Type B pancreatic cell (in vitro differentiated cells): ENCODE results near the gene FGFR2. TPM values are rescaled to one million over a fixed set of nuclear protein-coding genes. Genes with fewer than 3 reads are reported as not detected.
A peak's percentile ranks its signal among the peaks of the same experiment; 100 is the strongest.

Experiments used
- DNase-seq: peaks from one replicate; pipeline ENCODE4 v3.0.0; 2021; ENCODE audit warnings: mixed read lengths; ENCODE audit not compliant: unreplicated experiment; ENCODE audit errors: extremely low spot score
- H3K27ac Mint-ChIP-seq: 2 replicates; pipeline ENCODE4 v1.8.0; 2021; ENCODE audit warnings: mild to moderate bottlenecking, mixed read lengths
- H3K27me3 Mint-ChIP-seq: 2 replicates; pipeline ENCODE4 v1.8.0; 2021; ENCODE audit warnings: mixed read lengths
- H3K36me3 Mint-ChIP-seq: 2 replicates; pipeline ENCODE4 v1.8.0; 2021; ENCODE audit warnings: mixed read lengths
- H3K4me1 Mint-ChIP-seq: one replicate; pipeline ENCODE4 v1.8.0; 2021; ENCODE audit warnings: mixed read lengths; ENCODE audit not compliant: unreplicated experiment
- H3K4me3 Mint-ChIP-seq: 2 replicates; pipeline ENCODE4 v1.8.0; 2021; ENCODE audit warnings: mild to moderate bottlenecking, mixed read lengths
- H3K9me3 Mint-ChIP-seq: 2 replicates; pipeline ENCODE4 v1.8.0; 2021; ENCODE audit warnings: mixed read lengths
- total RNA-seq: library from RNA; stranded (reverse); gene quantifications from 2 replicates; pipeline ENCODE4 v1.2.1, GENCODE V29; 2021; ENCODE audit warnings: low replicate concordance
- TF ChIP-seq, protein P1 (sequence below): fragments of 200-600 bp; sonication (generic); conservative IDR thresholded peaks from 2 replicates; pipeline ENCODE4 v1.5.0; 2021; ENCODE audit warnings: antibody characterized with exemption, mild to moderate bottlenecking

The FGFR2 gene
- total RNA-seq, 1 donor from 2014 or later = 173 TPM

DNA sequence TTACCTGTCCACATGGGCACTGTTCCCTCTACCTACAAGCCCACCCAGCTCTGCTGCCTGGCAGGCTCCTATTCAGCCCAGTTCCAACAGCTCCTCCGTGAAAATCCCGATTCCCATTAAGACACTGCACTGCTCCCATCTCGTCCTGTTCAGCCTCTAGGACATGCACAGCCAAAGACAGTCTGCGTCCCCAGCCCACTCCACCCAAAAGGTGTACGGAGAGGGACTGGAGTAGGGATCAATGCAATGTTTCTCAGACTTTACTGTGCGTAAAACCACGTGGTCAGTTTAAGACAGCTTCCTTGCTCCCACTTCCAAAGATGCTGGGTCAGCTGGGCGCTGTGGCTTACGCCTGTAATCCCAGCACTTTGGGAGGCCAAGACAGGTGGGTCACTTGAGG is 19.9 kb downstream of the FGFR2 start:
- Mint-ChIP-seq H3K27ac (peak overlapping the region; percentile 67), H3K27me3 (no peaks in the 10 kb centered on the region), H3K36me3 (peaks cover 34% of the 10 kb centered on the region), H3K4me3 (peak overlapping the region; percentile 37), H3K9me3 (peaks cover 4% of the 10 kb centered on the region), H3K4me1 (peaks cover 64% of the 10 kb centered on the region)
- no peak for DNase-seq
- TF ChIP-seq, protein P1, sequence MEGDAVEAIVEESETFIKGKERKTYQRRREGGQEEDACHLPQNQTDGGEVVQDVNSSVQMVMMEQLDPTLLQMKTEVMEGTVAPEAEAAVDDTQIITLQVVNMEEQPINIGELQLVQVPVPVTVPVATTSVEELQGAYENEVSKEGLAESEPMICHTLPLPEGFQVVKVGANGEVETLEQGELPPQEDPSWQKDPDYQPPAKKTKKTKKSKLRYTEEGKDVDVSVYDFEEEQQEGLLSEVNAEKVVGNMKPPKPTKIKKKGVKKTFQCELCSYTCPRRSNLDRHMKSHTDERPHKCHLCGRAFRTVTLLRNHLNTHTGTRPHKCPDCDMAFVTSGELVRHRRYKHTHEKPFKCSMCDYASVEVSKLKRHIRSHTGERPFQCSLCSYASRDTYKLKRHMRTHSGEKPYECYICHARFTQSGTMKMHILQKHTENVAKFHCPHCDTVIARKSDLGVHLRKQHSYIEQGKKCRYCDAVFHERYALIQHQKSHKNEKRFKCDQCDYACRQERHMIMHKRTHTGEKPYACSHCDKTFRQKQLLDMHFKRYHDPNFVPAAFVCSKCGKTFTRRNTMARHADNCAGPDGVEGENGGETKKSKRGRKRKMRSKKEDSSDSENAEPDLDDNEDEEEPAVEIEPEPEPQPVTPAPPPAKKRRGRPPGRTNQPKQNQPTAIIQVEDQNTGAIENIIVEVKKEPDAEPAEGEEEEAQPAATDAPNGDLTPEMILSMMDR = no peak

DNA sequence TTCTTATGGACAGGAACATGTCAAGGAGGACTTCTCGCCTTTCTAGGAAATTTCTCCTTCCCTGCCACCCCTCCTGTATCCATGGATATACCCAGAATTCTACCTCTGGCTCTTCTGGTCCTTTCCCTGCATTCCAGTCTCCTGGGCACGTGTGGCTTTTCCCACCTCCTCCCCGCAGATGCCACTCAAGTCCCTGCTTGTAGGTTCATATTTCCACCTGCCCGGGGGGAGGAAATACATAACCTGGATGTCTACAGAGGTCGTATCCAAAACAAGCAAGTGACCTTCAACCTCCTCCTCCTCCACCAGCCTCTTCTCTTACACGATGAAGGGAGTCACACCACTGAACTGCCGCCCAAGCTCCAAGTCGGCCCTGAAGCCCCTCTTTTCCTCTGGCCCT is 20.7 kb downstream of the FGFR2 start:
- Mint-ChIP-seq H3K27ac (peak overlapping the region; percentile 67), H3K4me1 (peaks cover 65% of the 10 kb centered on the region), H3K9me3 (peaks cover 4% of the 10 kb centered on the region), H3K36me3 (peaks cover 32% of the 10 kb centered on the region), H3K27me3 (no peaks in the 10 kb centered on the region), H3K4me3 (peak overlapping the region; percentile 37)
- DNase-seq = no peak
- TF ChIP-seq, protein P1 = no peak

DNA sequence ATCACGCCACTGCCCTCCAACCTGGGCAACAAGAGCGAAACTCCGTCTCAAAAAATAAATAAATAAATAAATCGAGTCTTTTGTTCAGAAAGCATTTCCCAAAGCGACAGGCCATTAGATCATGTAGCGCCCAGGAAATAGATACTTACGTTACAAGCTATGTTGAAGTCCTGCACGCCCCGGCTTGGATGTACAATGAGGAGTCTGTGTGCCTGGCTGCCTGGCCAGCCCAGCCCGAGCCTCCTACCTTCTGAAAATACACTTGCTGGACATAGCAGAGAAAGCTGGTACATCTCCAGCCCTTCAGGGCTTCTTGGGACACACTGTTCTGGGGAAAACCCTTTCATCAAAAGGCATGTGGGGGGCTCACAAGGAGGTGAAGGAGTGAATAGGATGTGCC is 22.1 kb downstream of the FGFR2 start:
- peaks cover 28% of the 10 kb centered on the region for H3K36me3 Mint-ChIP-seq
- peaks cover 4% of the 10 kb centered on the region for H3K9me3 Mint-ChIP-seq
- TF ChIP-seq, protein P1 = no peak
- H3K27ac Mint-ChIP-seq = no peak overlapping the region
- H3K27me3 Mint-ChIP-seq = no peaks in the 10 kb centered on the region
- H3K4me1 Mint-ChIP-seq = peaks cover 61% of the 10 kb centered on the region
- DNase-seq = no peak
- H3K4me3 Mint-ChIP-seq = no peak overlapping the region

DNA sequence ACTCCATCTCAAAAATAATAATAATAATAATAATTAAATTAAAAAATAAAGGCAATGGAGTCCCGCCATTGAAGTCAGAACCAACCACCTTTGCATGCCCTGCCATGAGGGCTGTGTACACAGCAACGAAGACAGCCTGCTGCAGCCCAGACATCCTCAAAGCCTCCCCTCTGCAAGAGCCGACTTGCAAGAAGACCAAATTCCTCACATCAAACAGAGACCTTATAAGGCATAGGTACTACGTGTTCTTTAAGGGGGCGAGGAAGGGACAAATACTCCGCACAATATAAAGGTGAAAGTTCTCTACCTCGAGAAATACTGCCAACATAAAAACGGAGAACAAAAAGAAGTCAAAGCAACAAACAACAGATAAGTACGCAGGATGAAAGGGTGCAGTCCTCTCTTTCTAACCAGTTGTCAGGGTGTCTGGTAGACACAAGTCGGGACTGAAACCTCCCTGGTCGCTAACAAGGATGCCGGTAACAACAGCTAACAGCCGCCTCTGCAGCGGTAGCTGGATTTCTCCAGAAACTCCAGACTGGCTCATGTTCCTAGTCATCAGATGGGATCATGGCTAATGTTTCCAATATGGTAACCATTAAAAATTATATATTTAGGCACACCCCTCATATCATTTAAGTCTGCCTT is 23.6 kb downstream of the FGFR2 start:
- TF ChIP-seq, protein P1 = no peak
- peaks cover 31% of the 10 kb centered on the region for H3K36me3 Mint-ChIP-seq
- no peak for DNase-seq
- no peaks in the 10 kb centered on the region for H3K27me3 Mint-ChIP-seq
- peak overlapping the region; percentile 37 for H3K4me3 Mint-ChIP-seq
- peak overlapping the region; percentile 74 for H3K27ac Mint-ChIP-seq
- H3K4me1 Mint-ChIP-seq = peaks cover 57% of the 10 kb centered on the region
- H3K9me3 Mint-ChIP-seq = peaks cover 4% of the 10 kb centered on the region

DNA sequence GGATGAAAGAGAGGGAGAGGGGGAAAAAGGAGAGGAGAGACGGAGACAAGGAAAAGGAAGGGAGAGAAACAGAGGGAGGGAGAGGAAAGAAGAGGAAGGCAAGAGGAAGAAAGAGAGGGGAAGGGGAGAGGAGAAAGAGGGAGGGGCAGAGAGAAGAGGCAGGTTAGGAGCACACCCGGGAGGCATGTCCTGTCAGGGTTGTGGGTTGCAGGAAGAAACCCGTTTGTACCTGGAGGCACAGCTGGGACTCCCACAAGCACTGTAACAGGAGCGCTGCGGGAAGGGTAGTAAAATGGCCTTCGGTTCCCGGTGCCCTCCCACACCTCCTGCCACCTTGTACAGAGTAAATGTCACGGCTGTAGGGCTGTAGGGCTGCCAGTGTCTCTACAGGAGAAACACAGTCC is 24.7 kb downstream of the FGFR2 start:
- no peak for DNase-seq
- H3K36me3 Mint-ChIP-seq = peaks cover 39% of the 10 kb centered on the region
- TF ChIP-seq, protein P1 = no peak
- no peaks in the 10 kb centered on the region for H3K27me3 Mint-ChIP-seq
- H3K4me3 Mint-ChIP-seq = no peak overlapping the region
- peak overlapping the region; percentile 52 for H3K27ac Mint-ChIP-seq
- H3K4me1 Mint-ChIP-seq = peaks cover 56% of the 10 kb centered on the region
- H3K9me3 Mint-ChIP-seq = peaks cover 4% of the 10 kb centered on the region
